Upper lobe of left lung (tissue), 6 donors: ENCODE data around the gene SNAPIN. TPM values are rescaled to one million over a fixed set of nuclear protein-coding genes. Genes with fewer than 3 reads are reported as not detected.

Experiments used
- ATAC-seq, 2 donors: fragments of 200-7000 bp; cut with Tn5 transposase; one replicate each; pipeline ENCODE4 v1.9.1; 2022; ENCODE audit warnings: mild to moderate bottlenecking in 2 of 2, moderate library complexity in 2 of 2; ENCODE audit not compliant: low FRiP score in 2 of 2
- DNase-seq, 2 donors: peaks; one replicate each; pipeline ENCODE4 v3.0.0-alpha.2; 2019 to 2020
- H3K27ac ChIP-seq, 4 donors: fragments of 200-600 bp; sonication (generic); one replicate each; pipeline ENCODE4 v1.5.1; 2016 to 2019
- H3K27me3 ChIP-seq, 4 donors: fragments of 200-600 bp; sonication (generic); one replicate each; pipeline ENCODE4 v1.5.1; 2017 to 2019
- H3K36me3 ChIP-seq, 4 donors: fragments of 200-600 bp; sonication (generic); one replicate each; pipeline ENCODE4 v1.5.1; 2016 to 2019
- H3K4me1 ChIP-seq, 4 donors: fragments of 200-600 bp; sonication (generic); one replicate each; pipeline ENCODE4 v1.5.1; 2018 to 2019
- H3K4me3 ChIP-seq, 4 donors: fragments of 200-600 bp; sonication (generic); one replicate each; pipeline ENCODE4 v1.5.1; 2017 to 2019; ENCODE audit warnings: mild to moderate bottlenecking in 2 of 4, moderate library complexity in 1 of 4
- H3K9me3 ChIP-seq, 4 donors: fragments of 200-600 bp; sonication (generic); one replicate each; pipeline ENCODE4 v1.5.1; 2018 to 2019
- EP300 ChIP-seq, 4 donors: sonication (generic); formaldehyde crosslinking; IDR thresholded peaks; one replicate each; pipeline ENCODE4 v1.5.1; 2017; ENCODE audit warnings: antibody characterized with exemption in 4 of 4, control low read depth in 2 of 4
- POLR2A ChIP-seq, 4 donors: fragments of 450-650 bp; IDR thresholded peaks; one replicate each; pipeline ENCODE4 v1.5.1; 2016 to 2017; ENCODE audit warnings: antibody characterized with exemption in 4 of 4, mild to moderate bottlenecking in 2 of 4
- POLR2AphosphoS5 ChIP-seq, 2 donors: sonication (generic); formaldehyde crosslinking; IDR thresholded peaks; one replicate each; pipeline ENCODE4 v1.5.1; 2017; ENCODE audit warnings: antibody characterized with exemption in 2 of 2
- WGBS, 2 donors: methylation state at CpG; one replicate each; pipeline ENCODE4 v1.1.5; 2017 to 2018; 5-methylcytosine and 5-hydroxymethylcytosine counted together
- total RNA-seq, 6 donors: library from RNA; depleted of rRNA in 4 of 6; stranded (reverse); fragments of >200 nt in 4 of 6; gene quantifications; one replicate each; pipeline versions ENCODE4 v1.1.0 to v1.2.1, GENCODE V29; 2016 to 2021
- TF ChIP-seq, protein P1 (sequence below), 6 experiments: fragments of 450-650 bp in 4 of 6; fragments of 200-600 bp in 2 of 6; sonication (generic) in 2 of 6; IDR thresholded peaks; one replicate each; pipeline ENCODE4 v1.5.1; 2016 to 2019; ENCODE audit warnings: antibody characterized with exemption in 6 of 6
- donor health status: DM: no; HTN: no; CAD: no; lungs with moderate emphysema.
- donor health status: DM: no; HTN: yes; CAD: no; lungs with severe emphysema.

The SNAPIN gene
- total RNA-seq, 6 donors from 2014 or later = 13.5 to 44.4 (median 35.2) TPM

DNA sequence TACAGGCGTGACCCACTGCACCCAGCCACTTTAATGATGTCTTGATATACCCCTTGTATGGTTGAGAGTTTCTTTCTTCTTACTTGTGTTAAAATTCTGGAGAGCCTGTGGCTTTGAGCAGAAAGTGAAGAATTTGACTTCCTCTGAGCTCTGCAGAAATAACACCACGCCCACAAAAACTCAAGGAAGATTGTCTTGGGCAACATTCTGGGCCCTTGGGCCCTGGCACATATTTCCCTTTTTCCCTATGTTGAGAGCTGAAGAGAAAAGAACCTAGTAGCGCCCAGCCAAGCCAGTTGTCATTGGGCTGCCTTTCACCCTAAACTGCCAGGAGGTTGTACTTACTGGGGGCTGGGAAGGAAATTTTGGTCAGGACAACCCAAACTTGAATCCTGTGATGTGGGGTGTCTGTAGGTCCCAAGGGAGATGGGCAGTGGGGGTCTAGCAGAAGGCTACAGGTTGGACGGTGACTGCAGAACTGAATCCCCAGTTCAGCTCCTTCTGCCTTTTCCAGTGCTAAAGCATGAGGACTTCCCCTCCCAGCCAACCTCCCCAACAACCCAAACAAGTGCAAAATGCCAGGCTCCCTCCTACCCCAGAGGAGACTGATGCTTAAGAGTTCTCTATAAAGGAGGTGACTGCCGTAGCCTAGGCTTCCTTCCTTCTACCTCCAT, 11.7 kb upstream of the SNAPIN start:
- TF ChIP-seq, protein P1, sequence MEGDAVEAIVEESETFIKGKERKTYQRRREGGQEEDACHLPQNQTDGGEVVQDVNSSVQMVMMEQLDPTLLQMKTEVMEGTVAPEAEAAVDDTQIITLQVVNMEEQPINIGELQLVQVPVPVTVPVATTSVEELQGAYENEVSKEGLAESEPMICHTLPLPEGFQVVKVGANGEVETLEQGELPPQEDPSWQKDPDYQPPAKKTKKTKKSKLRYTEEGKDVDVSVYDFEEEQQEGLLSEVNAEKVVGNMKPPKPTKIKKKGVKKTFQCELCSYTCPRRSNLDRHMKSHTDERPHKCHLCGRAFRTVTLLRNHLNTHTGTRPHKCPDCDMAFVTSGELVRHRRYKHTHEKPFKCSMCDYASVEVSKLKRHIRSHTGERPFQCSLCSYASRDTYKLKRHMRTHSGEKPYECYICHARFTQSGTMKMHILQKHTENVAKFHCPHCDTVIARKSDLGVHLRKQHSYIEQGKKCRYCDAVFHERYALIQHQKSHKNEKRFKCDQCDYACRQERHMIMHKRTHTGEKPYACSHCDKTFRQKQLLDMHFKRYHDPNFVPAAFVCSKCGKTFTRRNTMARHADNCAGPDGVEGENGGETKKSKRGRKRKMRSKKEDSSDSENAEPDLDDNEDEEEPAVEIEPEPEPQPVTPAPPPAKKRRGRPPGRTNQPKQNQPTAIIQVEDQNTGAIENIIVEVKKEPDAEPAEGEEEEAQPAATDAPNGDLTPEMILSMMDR (IDR thresholded peaks at IDR 0.05) = no peak
- TF ChIP-seq POLR2AphosphoS5 (IDR thresholded peaks at IDR 0.05) = no peak
- TF ChIP-seq POLR2A (IDR thresholded peaks at IDR 0.05) = no peak
- TF ChIP-seq EP300 (IDR thresholded peaks at IDR 0.05) = no peak
- peaks cover 8 to 30% (median 16%) of the 10 kb centered on the region in 4 donors for H3K4me1 ChIP-seq
- no peaks in the 10 kb centered on the region for H3K27me3 ChIP-seq
- ATAC-seq (peak; percentile 50 to 70), DNase-seq (no peak)
- WGBS, 2 donors = 70 to 78% methylated on average over 5 of the region's 5 CpGs
- H3K9me3 ChIP-seq = no peaks in the 10 kb centered on the region
- H3K4me3 ChIP-seq = no peak overlapping the region
- H3K36me3 ChIP-seq = peaks cover 25 to 54% (median 40%) of the 10 kb centered on the region in 4 donors
- peak overlapping the region in 3 of 4 donors; percentile 2 to 44 (median 35) for H3K27ac ChIP-seq

DNA sequence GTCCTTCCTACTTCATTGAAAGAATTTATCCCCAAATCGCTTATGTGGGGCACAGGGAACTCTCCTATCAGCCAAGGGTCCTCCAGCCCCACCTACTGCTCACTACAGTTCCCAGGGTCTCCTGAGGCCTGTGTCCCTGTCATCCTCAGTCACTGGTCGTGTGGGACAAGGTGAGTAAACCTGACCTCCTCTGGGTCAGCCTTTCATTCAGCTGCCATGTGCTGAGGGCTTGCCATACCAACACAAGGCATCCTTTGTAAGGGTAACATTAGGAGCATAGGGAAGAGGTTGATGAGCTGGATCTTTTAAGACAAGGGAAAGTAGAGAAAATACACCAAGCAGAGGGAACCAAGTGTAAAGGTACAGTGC, 11.2 kb upstream of the SNAPIN start:
- Histone ChIP-seq H3K36me3 (peaks cover 21 to 49% (median 35%) of the 10 kb centered on the region in 4 donors), H3K4me3 (no peak overlapping the region), H3K27ac (peak overlapping the region in 2 of 4 donors; percentile 2 to 44), H3K4me1 (peaks cover 6 to 30% (median 16%) of the 10 kb centered on the region in 4 donors), H3K27me3 (no peaks in the 10 kb centered on the region), H3K9me3 (no peaks in the 10 kb centered on the region)
- ATAC-seq (peak in 1 of 2 donors; percentile 12), DNase-seq (no peak)
- 65 to 77% methylated on average over 2 of the region's 2 CpGs for WGBS, 2 donors
- TF ChIP-seq POLR2A (IDR thresholded peaks at IDR 0.05) = peak in 1 of 4 donors; percentile 17
- TF ChIP-seq POLR2AphosphoS5 (IDR thresholded peaks at IDR 0.05) = no peak
- no peak for TF ChIP-seq EP300 (IDR thresholded peaks at IDR 0.05)
- TF ChIP-seq, protein P1 (IDR thresholded peaks at IDR 0.05) = no peak

DNA sequence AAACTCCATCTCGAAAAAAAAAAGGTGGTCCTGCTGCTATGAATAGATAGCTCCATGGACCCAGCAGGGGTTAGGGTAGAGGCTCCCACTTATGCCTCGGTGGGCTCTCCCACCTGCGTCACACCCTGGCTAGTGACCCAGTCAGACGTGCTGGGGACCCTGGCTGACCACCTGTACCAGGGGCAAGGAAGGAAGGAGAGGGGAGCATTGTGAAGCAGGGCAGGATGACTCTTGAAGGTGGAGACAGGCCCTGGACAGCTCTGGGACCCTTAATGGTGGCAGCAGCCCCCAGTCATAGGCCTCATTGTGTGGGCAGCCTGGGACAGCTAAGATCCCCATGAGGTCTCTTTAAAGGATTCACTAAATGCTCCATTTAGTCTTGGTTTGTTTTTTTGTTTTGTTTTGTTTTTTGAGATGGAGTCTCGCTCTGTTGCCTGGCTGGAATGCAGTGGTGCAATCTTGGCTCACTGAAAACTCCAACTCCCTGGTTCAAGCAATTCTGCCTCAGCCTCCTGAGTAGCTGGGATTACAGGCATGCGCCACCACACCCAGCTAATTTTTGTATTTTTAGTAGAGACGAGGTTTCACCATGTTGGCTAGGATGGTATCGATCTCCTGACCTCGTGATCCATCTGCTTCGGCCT, 10.4 kb upstream of the SNAPIN start:
- no peaks in the 10 kb centered on the region for H3K9me3 ChIP-seq
- no peak for TF ChIP-seq EP300 (IDR thresholded peaks at IDR 0.05)
- TF ChIP-seq, protein P1 (IDR thresholded peaks at IDR 0.05) = no peak
- TF ChIP-seq POLR2A (IDR thresholded peaks at IDR 0.05) = no peak
- TF ChIP-seq POLR2AphosphoS5 (IDR thresholded peaks at IDR 0.05) = no peak
- DNase-seq (no peak), ATAC-seq (no peak)
- H3K4me1 ChIP-seq = peaks cover 9 to 38% (median 21%) of the 10 kb centered on the region in 4 donors
- peak overlapping the region in 1 of 4 donors; percentile 0 for H3K27ac ChIP-seq
- H3K27me3 ChIP-seq = no peaks in the 10 kb centered on the region
- 77 to 83% methylated on average over 7 to 10 of the region's 10 CpGs for WGBS, 2 donors
- no peak overlapping the region for H3K4me3 ChIP-seq
- H3K36me3 ChIP-seq = peaks cover 14 to 41% (median 27%) of the 10 kb centered on the region in 4 donors

DNA sequence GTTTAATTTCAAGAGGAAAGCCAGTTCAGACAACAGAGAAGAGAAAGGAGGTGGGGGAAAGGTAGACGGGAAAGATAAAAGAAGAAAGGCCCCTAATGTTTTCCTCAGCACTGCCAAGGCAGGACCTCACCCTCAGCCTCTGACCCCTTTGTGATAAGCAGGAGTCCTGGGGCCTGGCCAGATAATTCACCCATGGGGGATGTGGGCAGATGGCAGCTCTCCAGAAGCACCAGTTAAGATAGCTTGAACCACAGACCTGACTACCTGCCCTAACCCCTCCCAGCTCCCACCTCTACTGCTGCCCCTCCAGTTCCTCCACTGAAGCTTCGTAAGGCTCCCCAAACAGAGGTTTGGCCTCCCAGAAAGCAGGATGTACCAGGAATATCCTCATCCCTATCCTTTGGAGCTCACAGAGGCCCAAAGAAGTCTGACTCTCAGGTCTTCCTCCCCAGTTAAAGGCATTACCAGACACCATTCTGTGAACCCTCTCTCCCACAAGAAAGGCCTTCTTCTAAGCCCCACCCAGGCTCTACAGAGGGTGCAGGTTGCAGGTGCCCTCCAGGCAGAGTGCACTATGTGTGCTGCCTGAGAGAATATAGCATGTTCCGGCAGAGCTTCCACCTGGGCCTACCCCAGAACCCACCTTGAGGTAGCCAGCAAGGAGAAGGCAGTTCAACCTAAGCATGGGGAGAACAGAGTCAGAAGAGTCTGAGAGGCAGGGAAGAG, 9.2 kb upstream of the SNAPIN start:
- H3K4me1 ChIP-seq = peaks cover 6 to 33% (median 17%) of the 10 kb centered on the region in 4 donors
- H3K27ac ChIP-seq = peak overlapping the region in 1 of 4 donors; percentile 28
- WGBS, 2 donors = 42 to 50% methylated on average over 3 of the region's 3 CpGs

More for the DNA sequence above, 9.2 kb upstream of the SNAPIN start:
- H3K27me3 ChIP-seq = no peaks in the 10 kb centered on the region
- peaks cover 9 to 29% (median 19%) of the 10 kb centered on the region in 4 donors for H3K36me3 ChIP-seq
- TF ChIP-seq, protein P1 (IDR thresholded peaks at IDR 0.05) = no peak
- no peak for TF ChIP-seq EP300 (IDR thresholded peaks at IDR 0.05)
- no peaks in the 10 kb centered on the region for H3K9me3 ChIP-seq
- no peak for DNase-seq
- no peak for ATAC-seq
- H3K4me3 ChIP-seq = no peak overlapping the region
